Transverse colon (tissue), 4 donors: Measurements from ENCODE around the gene NME9.

Experiments
- EP300 ChIP-seq: sonication (generic); formaldehyde crosslinking; IDR thresholded peaks from one replicate; pipeline ENCODE4 v1.6.1; 2017; ENCODE audit warnings: antibody characterized with exemption, low read depth
- POLR2A ChIP-seq: fragments of 450-650 bp; IDR thresholded peaks from one replicate; pipeline ENCODE4 v1.6.1; 2016; ENCODE audit warnings: antibody characterized with exemption, mild to moderate bottlenecking, moderate library complexity
- POLR2AphosphoS5 ChIP-seq, 3 donors: sonication (generic); formaldehyde crosslinking; IDR thresholded peaks; one replicate each; pipeline ENCODE4 v1.6.1; 2016; ENCODE audit warnings: antibody characterized with exemption in 3 of 3
- TF ChIP-seq, protein P1 (sequence below), 5 experiments: fragments of 200-600 bp in 3 of 5; fragments of 450-650 bp in 2 of 5; sonication (generic) in 3 of 5; IDR thresholded peaks; 1 replicate in 2 of 5; 2 replicates in 3 of 5; pipeline ENCODE4 v1.5.1; 2016 to 2017; ENCODE audit warnings: antibody characterized with exemption in 5 of 5, inconsistent platforms in 3 of 5, mild to moderate bottlenecking in 2 of 5, moderate library complexity in 1 of 5

DNA sequence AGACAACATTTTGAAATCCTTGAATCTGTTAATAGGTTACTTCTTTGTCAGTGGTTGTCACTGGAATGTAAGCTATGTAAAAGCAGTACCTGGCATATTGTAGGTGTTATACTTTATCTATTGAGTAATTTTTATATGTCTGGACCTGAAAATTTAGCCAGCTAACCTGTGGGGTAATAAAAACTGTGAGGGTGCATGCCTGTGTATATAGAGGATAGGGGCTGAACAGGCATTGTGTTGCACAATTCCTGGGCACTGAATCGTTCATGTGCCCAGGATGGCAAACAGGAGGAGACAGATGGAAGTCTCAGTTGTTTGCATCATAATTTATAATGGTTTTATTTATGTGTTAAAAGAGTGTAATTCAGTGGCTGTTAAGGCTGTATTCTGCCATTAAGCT is 75.4 kb downstream of the NME9 start:
- TF ChIP-seq, protein P1, sequence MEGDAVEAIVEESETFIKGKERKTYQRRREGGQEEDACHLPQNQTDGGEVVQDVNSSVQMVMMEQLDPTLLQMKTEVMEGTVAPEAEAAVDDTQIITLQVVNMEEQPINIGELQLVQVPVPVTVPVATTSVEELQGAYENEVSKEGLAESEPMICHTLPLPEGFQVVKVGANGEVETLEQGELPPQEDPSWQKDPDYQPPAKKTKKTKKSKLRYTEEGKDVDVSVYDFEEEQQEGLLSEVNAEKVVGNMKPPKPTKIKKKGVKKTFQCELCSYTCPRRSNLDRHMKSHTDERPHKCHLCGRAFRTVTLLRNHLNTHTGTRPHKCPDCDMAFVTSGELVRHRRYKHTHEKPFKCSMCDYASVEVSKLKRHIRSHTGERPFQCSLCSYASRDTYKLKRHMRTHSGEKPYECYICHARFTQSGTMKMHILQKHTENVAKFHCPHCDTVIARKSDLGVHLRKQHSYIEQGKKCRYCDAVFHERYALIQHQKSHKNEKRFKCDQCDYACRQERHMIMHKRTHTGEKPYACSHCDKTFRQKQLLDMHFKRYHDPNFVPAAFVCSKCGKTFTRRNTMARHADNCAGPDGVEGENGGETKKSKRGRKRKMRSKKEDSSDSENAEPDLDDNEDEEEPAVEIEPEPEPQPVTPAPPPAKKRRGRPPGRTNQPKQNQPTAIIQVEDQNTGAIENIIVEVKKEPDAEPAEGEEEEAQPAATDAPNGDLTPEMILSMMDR (IDR thresholded peaks at IDR 0.05), result no peak
- no peak for TF ChIP-seq EP300
- no peak for TF ChIP-seq POLR2A
- no peak for TF ChIP-seq POLR2AphosphoS5 (IDR thresholded peaks at IDR 0.05)
